GM20000 (cell line): ENCODE measurements around the gene CHRNA3.

ENCODE experiments used
- DNase-seq: peaks from one replicate; pipeline ENCODE4 v3.0.0; 2012; ENCODE audit warnings: low spot score
- TF ChIP-seq, protein P1 (sequence below): IDR thresholded peaks from 2 replicates; pipeline ENCODE4 v1.5.1; 2012; ENCODE audit warnings: mild to moderate bottlenecking, control low read depth; ENCODE audit errors: extremely low read depth, missing control alignments

The CHRNA3 gene

GRCh38 chr15:78571382-78571781 is 49.4 kb downstream of the CHRNA3 start:
- no peak for DNase-seq
- TF ChIP-seq, protein P1, sequence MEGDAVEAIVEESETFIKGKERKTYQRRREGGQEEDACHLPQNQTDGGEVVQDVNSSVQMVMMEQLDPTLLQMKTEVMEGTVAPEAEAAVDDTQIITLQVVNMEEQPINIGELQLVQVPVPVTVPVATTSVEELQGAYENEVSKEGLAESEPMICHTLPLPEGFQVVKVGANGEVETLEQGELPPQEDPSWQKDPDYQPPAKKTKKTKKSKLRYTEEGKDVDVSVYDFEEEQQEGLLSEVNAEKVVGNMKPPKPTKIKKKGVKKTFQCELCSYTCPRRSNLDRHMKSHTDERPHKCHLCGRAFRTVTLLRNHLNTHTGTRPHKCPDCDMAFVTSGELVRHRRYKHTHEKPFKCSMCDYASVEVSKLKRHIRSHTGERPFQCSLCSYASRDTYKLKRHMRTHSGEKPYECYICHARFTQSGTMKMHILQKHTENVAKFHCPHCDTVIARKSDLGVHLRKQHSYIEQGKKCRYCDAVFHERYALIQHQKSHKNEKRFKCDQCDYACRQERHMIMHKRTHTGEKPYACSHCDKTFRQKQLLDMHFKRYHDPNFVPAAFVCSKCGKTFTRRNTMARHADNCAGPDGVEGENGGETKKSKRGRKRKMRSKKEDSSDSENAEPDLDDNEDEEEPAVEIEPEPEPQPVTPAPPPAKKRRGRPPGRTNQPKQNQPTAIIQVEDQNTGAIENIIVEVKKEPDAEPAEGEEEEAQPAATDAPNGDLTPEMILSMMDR = no peak

GRCh38 chr15:78570710-78571109 is 50.1 kb downstream of the CHRNA3 start:
- TF ChIP-seq, protein P1 = no peak
- no peak for DNase-seq

DNA sequence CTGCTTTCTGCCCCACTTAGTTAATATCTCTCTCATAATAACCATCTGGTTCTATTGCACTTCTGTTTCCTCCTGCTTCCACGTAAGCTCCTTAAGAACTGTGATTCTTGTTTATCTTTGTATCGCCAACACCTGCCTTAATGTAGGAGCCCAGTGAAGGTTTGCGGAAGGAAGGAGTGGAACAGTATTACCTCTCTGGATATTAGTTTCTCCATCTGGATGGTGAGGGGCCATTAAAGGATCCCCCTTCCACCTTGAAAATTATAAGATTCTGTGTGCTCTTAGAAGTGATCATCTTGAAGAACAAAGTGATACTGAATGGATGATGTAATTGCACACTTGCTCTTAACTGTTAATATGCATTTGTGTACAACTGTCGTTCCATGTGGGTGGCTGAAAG is 53.3 kb downstream of the CHRNA3 start:
- TF ChIP-seq, protein P1 = no peak
- DNase-seq = peak; percentile 18

DNA sequence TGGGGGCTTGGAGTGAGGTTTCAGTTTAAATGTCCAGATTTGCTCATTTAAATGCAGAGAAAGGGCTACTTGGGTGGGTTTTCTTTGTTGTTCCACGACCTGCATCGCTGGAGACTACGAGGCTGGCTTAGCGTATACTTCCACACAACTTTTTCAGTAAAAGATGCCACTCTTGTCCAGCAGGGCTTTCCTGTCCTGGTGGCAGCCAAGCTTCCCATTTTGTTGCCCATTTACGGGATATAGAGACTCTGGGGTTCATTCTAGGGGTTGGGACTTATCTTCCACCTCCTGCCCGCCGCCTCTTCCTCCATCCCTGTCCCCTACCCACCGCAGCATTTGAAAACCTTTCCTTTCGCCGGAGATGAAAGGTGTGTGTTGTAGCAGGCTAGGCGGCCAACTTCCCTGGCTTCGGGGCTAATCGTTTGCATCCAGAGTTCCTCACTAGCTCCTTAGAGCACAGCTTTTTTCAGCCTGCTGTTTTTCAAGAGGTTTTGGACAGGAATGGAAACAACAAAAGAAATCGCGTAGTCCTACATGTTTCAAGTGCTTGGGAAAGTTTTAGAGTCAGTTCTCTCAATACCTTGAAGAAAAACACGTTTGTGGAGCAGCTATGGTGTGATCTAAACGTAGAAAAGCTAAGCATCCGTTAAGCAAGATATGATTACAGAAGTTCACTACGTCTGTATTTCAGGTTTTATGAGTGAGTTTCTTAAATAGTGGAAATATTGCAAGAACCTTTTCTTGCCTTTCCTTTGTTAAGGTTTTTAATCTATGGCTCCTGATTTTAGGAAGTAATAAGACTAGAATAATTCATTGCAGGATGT is 54.6 kb downstream of the CHRNA3 start:
- TF ChIP-seq, protein P1 = no peak
- peak; percentile 51 for DNase-seq

DNA sequence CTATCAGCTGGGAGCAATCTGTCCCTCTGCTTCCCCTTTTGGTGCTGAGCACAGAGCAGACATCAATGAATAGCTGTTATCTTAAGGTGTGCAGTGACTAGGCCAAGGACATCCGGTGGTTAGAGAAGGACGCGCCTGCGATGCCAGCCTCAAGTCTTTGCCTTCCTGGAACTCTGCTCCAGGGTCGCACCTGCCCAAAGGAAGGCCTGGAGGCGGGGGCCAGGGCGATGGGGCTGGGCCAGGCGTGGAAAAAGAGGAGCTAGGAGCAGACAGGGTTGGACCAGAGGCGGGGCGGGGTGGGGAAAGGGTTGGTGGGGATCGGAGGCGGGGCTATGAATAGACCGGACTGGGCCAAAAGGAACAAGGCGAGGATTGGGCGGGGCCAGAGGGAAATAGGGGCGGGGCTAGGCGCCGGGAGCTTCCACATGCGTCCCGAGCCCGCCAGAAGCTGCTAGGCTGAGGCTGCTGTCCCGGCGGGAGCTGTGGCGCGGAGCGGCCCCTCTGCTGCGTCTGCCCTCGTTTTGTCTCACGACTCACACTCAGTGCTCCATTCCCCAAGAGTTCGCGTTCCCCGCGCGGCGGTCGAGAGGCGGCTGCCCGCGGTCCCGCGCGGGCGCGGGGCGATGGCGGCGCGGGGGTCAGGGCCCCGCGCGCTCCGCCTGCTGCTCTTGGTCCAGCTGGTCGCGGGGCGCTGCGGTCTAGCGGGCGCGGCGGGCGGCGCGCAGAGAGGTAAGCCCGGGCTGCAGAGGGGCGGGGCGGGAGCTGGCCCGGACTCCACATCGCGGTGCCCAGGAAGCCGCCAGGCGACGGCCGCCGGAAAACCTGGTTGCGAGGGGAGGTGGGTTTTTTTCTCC is 55.5 kb downstream of the CHRNA3 start, which contains the start of gene CHRNA5:
Gene CHRNA5 (plus strand): TSS at position 424 of the 854 bp plus-strand sequence. CDS start 200 bp downstream, at position 624.
- DNase-seq = peak; percentile 89
- TF ChIP-seq, protein P1 = no peak

DNA sequence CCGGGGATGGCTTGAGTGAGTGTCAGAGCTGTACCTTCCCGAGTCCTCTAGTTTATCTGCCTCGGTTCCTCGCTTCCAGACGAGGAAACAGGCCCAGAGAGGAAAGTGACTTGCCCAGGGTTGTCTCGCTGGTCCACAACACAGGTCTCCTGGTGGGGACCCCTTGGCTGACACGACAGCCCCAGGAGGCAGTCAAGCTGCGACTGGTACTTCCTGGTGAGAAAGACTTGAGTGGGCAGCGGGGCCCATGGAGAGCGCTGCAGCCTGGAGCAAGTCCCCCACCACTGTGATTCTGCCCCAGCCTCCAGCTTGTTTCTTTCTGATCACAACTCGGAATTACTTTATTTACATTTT is 56.1 kb downstream of the CHRNA3 start:
- TF ChIP-seq, protein P1 = no peak
- no peak for DNase-seq

- DNase-seq = no peak
These were observed 57.7 kb downstream of the CHRNA3 start for GRCh38 chr15:78563092-78563491.

More at GRCh38 chr15:78563092-78563491, 57.7 kb downstream of the CHRNA3 start:
- TF ChIP-seq, protein P1 = no peak
